Stimulated activated CD4-positive, alpha-beta T cell treated with anti-CD3 and anti-CD28 coated beads, Interleukin-1b, Interleukin-23, amount 100 ng/mL, for 1 hour (primary cell): ENCODE data around the gene DPP4.

Experiments
- DNase-seq, 2 donors: peaks; one replicate each; pipeline ENCODE4 v3.0.0-alpha.2; 2020; ENCODE audit warnings: low read depth in 2 of 2

DPP4 gene

DNA sequence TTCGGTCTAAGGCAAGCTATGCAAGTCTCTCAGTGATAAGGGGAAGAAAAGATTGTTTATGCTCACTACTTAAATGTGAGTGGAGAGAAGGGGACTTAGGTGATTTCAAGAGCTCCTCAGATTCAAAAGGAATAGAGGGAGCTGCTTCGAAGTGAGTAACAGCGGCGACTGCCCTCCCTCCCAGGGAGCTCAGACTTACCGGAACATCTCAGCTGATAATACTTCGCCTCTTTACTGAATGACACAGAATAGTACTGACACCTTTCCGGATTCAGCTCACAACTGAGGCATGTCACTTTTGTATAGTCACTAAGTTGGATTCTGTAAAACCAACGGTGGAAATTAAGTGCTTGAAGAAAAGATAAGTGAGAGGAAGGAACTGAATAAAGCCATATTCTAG is 55.5 kb downstream of the DPP4 start:
- DNase-seq = no peak

DNA sequence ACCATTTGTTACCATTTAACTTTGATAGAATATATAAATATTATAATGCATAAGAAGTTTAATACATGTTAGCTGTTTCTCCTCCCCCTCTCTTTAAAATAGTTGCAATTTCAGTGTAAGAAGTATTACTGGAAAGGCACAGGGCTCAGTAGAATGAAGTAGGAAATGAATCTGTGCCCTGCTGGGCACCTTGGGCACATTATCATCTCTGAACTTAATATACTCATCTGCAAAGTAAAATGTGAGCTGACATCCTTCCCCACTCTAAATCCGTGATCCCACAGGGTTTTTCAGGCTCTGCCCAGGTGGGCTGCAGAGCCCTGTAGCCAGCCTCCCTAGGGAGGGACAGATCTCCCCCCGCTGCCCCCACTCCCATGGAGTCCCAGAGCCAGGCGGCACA is 56.8 kb downstream of the DPP4 start:
- DNase-seq = no peak

DNA sequence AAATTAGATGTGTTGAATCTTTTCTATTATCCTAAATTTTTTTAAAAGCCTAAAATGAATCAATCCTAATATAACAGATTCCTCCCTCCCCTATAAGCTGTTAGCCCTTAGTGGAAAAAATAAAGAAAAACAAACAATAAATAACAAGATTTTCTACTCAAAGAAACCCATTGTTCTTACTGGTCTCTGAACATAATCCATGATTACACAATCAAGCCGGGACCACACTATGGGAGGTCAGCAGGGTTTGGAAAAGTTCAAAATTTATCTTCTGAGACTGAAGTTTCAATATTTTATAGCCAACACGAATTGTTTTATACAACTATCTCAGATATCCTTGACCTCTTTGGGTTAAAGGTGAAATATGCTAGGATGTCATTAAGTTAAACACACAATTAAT is 57.9 kb downstream of the DPP4 start:
- no peak for DNase-seq

DNA sequence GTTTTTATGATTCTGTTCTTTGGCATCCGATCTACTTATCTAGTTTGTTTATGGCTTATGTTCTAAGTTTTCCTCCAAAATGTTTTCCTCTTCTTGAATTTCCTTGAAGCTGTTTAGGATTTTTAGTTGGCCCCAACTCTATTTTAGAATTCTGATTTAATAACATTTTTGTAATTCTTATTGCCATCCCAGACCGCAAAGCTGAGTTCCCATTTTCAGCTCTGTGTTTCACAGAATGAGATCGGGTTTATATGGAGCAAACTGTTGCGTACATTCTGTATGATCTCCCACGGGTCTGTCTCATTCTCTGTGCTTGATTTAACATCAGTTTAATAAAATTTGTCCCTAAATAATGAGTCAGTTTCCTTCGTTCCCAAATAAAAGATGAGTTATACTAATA is 59.3 kb downstream of the DPP4 start:
- DNase-seq = no peak

DNA sequence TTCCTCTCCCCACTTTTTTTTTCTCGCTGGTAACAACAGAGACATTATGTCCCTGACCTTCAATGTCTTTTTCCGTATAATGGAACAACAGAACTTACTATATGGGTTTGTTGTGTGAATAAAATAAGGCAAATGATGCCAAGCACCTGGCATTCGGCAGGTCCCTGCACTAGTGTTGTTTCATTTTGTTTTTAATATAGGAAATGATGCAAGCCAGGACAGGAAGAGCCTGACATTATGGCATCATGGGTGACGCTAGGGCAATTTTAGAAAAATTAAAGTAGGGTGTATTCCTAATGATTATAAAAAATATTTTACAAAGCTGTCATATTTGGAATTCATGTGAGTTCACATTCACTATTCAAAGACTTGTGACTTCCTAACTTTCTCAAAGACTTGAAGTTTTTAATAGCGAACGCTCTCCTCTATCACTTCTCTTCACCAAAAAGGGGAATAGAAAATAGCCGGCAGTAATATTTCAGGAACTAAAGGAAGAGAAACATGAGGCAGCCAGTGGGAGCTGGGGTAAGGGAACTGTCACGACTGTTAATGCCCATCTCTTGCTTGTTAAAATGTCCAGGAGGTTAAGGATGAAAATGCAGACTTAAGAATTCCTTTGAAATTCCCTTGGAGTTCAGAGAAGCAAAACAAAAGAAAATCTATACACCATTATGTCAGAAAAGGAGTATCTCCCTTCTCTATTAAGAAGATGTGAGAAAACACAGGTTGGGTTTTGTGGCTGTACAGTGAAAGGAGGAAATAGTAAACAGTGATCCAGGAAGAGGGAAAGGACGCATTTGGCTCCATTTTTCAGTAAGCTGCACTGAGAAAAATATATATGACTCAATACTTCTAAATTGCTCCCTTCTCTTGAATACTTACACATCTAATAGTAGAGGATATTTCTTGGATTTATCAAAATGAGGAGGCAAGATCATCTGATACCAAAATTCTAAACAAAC is 60.2 kb downstream of the DPP4 start:
- DNase-seq = no peak

DNA sequence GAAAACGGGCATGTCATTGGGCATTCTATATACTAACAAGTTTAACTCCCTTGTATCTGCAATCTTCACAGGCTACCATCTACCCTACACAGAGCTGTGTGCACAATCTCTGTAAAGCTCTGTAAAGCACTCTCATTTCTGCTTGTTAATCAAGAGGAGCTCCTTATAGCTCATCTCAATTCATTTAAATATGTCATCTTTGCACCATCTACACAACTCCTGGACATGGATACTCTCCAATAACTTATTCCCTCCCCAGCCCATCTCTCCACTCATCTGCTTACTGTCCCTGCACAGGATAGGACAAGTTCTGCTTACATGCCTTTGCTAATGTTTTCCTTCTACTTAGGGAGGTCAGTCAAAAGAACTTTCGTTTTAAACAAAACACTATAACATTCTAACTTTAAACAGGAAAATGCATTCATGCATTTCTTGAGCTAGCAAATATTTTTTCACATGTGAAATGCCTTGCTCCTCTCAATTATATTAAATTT is 61.4 kb downstream of the DPP4 start:
- no peak for DNase-seq

DNA sequence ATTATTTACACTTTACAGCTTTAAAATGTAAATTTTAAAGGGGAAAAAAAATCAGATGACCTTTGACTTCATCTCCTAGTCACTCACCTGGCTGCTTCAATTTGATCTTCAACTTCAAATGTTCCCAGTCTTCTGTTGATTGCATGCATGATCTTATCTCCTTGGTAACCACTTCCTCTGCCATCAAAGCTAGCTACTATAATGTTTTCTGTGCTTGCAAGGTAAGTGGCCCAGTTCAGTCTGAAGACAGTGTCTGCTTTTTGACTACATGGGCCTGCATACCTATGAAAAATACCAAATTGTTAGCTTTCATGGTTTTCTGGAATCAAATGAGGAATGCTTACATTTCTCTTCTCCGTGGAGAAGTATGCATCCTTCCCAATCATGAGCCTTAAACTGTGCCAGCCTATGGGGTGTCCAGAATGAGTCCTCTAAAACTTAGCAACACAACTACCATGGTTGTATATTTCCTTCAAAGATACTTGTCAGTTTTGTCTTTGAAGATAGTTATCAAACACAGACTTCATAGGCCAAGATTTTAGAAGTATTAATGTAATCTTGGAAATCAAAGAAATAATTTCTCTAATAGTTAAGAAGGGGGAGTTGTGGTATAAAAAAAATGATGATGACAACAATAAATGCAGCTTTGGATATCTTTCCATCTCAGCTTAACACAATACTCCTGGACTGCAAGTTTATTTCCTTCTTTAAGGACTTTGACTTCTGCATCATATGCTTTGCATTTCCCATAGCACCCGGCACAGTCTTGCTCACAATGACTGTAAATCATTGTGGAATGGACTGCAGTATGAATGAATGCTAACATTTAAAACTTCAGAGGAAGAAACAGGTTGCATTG is 62.1 kb downstream of the DPP4 start:
- no peak for DNase-seq

DNA sequence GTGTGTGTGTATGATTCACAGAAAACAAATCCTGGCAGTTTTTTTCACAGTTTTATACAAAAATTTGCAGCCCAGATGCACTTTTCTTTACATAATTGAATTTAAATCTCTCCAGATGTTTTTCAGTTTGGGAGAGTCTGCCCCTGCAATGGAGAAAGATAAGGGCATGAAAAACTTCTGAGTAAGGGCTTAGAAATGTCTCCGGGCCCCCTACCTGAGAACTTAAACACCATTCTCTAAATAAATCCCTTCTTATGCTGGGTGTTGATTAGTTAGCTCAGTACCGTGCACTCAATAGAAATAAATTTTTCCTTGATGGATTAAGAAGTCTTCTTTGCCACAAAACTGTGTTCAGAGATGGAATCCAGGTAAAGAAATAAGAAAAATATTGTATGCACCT is 64.5 kb downstream of the DPP4 start:
- no peak for DNase-seq

DNA sequence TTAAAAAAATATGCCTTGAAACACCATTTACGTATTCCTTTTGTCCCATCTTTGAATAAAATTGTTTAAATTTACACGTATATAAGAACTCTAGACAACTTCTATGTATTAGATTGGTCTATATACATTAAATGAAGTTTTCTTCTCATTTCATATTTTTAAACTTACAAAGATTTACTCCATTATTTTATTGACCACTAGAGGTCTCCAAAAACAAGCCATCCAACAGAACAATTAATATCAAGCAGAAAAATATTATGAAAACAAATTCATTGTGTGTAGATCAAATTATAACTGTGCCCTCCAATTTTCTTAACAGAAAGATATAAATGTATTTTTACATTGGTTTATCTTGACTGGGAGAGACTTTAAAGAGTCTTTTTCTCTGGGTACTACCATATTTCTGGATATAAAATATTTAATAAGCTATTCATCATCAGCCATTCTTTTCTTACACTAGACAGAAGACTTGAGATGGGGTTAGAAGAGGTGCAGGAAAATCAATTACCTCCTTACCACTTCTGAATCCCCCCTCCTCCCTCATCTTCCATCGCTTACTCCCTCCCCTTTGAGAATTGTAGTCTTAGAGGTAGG is 66.5 kb downstream of the DPP4 start:
- no peak for DNase-seq

DNA sequence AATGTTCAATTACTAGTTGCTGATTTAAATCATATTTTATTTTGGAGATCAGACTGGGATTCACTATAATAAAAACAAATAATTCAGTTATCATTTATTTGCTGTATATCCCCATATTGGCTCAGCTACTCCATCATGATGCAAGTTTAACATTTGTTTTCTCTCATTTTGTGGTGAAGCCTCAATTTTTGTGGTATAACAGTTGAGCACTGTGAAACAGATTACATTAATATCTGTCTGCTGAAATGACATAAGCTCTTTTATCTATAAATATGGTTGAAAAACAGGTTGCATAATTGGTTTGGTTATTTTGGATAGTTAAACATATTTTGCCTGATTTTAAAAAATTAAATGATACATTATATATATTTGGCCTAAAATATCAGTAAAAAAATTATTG is 67.7 kb downstream of the DPP4 start:
- no peak for DNase-seq

DNA sequence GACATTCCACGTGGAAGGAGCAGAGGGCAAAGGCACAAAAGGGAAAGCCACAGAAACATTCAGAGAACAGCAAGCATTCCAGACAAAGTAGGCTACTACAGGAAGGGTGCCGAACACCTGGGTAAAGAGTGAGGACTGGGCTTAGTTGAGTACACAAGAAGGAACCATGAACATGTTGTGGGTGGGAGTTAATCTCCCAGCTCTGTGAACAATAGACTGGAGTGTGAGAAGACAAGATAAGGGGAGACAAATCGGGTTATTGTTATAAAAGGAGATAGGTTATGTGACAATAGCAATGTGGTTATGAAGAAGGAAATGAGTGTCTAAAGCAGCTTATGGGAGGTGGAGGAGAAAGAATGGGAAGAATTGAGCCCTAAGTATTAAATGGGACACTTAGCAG is 70.0 kb downstream of the DPP4 start:
- DNase-seq = no peak

DNA sequence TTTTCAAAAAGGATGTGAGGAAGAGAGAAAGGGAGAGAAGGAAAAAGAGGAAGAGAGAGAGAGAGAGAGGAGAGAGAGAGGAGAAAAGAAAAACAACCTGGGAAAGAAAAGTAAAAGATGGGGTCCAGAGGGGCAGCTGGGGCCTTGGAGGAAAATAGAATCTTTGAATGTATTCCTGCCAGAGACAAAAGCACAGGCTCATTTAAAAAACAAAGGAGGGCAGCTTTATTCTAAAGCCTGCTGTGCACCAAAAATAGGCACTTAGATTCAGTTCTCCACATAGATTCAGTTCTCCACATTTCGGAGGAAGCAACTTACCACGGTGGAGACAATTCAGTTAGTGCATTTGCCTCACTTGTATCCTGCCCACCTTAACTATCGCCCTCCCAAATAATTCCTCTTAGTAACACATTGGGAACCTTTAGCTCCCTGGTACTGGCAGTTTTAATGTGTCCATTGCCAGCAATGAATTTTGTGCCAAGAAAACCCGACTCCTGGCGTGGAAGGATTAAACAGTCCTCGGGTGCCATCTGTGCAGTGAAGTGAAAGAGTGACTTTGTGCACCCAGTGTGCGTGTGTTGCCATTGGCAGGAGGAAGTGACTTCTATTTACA is 71.3 kb downstream of the DPP4 start:
- DNase-seq = no peak

DNA sequence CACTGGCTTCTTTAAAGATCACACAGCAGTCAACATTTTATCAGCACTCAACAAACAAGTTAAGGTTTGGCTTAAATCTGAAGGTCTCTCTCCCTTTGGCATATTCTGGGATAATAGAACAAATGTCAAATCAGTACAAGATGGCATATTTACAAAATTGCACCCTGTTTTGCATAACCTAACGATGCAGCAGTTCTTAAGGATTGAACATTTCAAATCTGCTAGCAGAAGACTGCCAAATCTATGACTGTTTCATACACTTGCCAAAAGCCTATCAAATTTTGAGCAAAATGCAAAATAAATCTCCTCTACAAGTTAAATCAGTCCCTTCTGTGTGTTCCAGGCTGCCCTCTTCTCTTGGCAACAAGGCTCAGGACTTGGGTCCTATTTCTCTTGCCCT is 73.6 kb downstream of the DPP4 start:
- DNase-seq = no peak

DNA sequence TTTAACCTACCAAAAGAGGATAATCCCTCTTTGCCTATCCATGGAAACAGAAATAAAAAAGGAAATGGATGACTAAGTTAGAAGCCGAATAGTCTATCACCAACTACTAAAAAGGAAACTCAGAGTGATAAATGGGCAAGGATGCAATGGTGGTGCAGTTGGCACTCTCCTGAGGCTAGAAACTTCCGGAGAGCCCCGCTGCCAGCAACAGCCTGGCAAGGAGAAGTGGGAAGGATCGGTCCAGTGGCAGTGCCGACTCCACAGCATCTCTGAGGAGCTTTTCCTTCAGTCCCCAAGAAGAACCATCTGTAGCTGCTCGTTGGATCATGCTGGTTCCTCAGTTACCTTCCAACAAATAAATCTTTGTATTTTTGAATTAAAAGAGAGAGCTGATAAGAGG is 74.7 kb downstream of the DPP4 start:
- no peak for DNase-seq

DNA sequence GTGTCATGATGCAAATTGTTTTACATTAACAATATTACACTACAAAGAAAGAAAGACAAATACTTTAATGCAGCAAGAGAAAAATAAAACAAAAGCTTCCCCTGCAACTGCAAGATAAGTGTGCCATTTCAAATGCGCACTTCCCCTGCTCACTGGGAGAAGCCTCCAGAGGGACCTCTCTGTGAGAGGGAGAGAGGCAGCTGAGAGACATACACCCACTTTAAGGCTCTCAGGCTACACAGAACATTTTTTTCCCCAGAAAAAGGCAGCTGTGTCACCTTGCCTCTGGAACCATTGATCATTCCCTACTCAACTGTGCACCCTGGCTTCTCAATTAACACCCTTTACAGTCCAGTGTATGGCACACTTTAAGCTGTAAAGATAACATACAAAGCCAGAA is 75.2 kb downstream of the DPP4 start:
- DNase-seq = no peak

DNA sequence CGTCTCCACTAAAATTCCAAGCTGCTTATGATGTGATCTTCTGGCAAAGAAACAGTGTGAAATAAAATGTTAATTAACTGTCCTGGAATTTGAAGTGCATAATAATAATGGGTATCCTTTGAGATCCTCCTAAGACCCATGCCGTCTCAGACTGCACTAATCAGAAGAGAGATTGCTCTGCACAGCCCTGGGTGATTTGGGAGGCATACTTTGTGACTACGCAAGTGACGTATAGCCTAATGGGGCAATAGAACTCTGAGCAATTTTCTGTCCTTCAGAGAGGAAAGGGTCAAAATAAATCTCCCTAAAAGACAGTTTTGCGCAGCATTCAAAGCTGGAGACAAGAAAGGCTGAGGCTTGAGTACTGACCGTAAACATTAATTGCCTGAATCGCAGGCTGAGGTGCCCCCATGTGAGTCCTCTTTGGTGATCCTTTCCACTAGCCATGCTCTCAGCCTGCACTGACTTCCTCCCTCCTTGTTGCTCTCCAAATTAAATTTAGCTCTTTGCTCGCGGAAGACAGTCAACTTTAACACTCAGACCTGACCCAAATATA is 76.0 kb downstream of the DPP4 start:
- DNase-seq = no peak

DNA sequence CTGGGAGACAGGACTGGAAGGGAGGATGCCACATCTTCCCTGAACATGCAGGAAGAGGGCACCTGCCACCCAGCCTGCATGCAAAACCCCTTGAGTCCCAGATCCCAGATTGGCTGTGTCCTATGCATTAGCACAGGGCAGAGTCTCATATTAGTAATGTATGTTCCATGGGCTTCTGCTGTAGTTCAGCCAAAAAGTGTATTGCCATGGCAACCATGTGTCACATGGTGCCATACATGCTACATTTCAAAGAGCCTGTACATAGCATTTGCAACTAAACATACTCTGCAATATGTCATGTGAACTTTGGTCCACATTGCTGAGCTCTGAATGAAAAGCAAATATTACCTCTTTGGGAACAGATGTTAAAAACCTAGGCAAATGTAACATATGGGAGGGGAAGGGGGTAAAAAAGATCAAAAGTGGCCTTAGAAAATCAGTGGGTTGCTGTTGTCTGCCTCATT is 78.4 kb downstream of the DPP4 start:
- DNase-seq = no peak

DNA sequence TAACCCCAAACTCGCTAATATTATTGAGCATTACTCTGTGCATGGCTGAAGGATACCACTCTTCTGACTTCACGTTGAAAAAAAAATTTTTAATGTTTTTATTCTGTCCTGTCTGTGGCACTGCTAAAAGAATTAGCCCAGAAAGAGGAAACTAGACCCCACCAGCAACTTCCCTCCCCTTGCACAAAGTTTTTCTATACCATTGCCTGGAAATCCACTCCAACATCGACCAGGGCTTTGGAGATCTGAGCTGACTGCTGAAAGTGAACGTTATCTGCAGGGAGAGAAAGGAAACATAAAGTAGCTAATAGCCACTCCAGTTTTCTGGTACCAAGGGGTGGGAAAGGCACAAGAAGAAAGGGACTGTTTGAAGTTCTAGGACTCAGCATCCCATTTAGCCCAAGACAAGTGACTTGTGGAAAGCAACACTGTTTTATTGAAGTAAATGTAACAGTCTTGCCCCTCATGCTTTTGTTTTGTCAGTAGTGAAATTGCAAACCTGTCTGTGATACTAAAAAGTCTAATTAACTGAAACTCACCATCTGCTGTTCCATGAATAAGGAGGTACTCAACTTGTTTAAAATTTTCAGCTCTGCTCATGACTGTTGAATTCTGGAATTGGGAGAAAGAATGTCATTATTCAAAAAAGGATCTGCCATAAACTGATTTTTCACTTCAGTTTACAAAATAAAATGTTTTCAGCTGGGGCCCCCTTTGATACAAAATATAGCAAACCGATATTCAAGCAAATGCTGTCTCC is 79.1 kb downstream of the DPP4 start:
- no peak for DNase-seq

DNA sequence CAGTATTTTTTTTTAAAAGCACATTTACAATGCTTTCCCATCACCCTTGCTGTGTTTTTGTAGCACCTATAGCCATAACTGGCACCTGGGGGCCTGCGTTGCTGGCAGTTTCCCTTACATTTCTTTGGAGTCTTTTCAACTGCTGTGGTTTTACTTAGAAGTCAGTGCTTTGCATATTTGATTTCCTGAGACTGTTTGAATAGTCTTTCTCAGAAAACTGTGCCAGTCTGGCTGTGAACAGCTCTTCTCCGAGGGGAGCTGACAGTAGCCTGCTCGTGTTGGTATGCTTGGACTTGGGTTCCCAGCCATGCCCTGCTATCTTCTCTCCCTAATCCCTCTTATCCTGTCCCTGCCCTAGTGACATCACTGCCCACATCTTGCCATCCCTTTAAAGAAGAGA is 81.5 kb downstream of the DPP4 start:
- DNase-seq = peak in 1 of 2 donors; percentile 1

DNA sequence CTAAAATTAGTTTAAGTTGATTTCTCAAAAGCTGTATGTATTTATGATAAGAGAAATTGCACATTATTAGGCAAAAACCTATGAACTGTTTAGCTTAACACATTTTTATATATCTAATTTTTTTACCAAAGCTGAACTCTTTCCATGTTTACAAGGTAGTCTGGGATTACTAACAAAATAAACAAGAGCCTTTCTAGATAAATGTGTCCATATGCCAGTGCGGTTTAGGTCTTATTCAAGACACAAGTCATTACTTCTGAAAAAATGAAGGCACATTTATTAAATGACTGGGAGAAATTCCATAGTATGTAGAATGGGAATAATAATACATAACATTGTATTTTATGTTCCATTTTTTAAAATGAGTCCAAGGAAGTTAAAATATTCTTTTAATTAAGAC is 82.0 kb downstream of the DPP4 start:
- no peak for DNase-seq

DNA sequence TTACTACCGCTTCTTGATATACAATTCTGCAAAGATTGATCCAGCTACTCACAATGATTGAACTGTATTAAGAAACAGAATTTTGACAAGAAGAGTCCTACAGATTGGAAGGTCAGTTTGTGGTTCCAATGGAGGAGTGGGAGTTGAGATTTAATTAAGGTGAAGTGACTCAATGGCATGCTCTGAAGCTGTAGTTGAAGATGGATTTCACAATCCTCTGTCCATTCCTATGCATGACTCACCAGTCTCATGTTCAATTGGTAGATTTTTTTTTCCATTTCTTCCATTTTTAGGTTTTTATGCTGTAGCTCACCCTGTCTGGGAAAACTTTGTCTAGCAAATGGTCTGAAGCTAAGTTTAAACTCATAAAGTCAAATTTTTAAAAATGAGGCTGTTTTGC is 83.3 kb downstream of the DPP4 start:
- no peak for DNase-seq
